ENCODE data around the gene CREBZF.
"Not testable (repeated sequence)": the region's sequence is repeated elsewhere in the genome, so short reads cannot be mapped to it uniquely, and the experiment has no call there.

CREBZF gene

GRCh38 chr11:85670949-85671663 lies 6.2 kb upstream of the CREBZF start:
- not testable (repeated sequence) for DNase-seq (ENCODE audit: low read depth, low spot score)

GRCh38 chr11:85668157-85668556 lies 3.2 kb upstream of the CREBZF start:
- DNase-seq (ENCODE audit: low read depth, low spot score) = no peak

- no peak for DNase-seq (ENCODE audit: low read depth, low spot score)
Observed at GRCh38 chr11:85666687-85667086, 1.8 kb upstream of the CREBZF start.

- DNase-seq (ENCODE audit: low read depth, low spot score) = no peak
Observed at GRCh38 chr11:85665733-85666132, 804 bp upstream of the CREBZF start.

- no peak for DNase-seq (ENCODE audit: low read depth, low spot score)
Observed at GRCh38 chr11:85663753-85664614, 945 bp downstream of the CREBZF start.

GRCh38 chr11:85663080-85663752 lies 1.7 kb downstream of the CREBZF start:
- no peak for DNase-seq (ENCODE audit: low read depth, low spot score)

GRCh38 chr11:85661972-85662664 lies 2.8 kb downstream of the CREBZF start:
- no peak for DNase-seq (ENCODE audit: low read depth, low spot score)

- no peak for DNase-seq (ENCODE audit: low read depth, low spot score)
Observed at GRCh38 chr11:85658180-85658579, 6.7 kb downstream of the CREBZF start.

GRCh38 chr11:85656777-85657176 lies 8.2 kb downstream of the CREBZF start:
- DNase-seq (ENCODE audit: low read depth, low spot score) = no peak

- not testable (repeated sequence) for DNase-seq (ENCODE audit: low read depth, low spot score)
Observed at GRCh38 chr11:85654343-85654742, 10.6 kb downstream of the CREBZF start.

GRCh38 chr11:85652786-85653447 lies 12.0 kb downstream of the CREBZF start:
- DNase-seq (ENCODE audit: low read depth, low spot score) = no peak

- no peak for DNase-seq (ENCODE audit: low read depth, low spot score)
Observed at GRCh38 chr11:85651118-85651517, 13.8 kb downstream of the CREBZF start.

- peak; percentile 50 for DNase-seq (ENCODE audit: low read depth, low spot score)
Observed at GRCh38 chr11:85647604-85648299, 17.2 kb downstream of the CREBZF start, which contains the start of gene TMEM126A. Gene TMEM126A, plus strand, starts transcription at chr11:85647967. Its CDS starts 2,289 bp downstream, at chr11:85650256.

GRCh38 chr11:85647078-85647477 lies 17.9 kb downstream of the CREBZF start:
- no peak for DNase-seq (ENCODE audit: low read depth, low spot score)

GRCh38 chr11:85643191-85643614 lies 21.7 kb downstream of the CREBZF start:
- DNase-seq (ENCODE audit: low read depth, low spot score) = no peak

- no peak for DNase-seq (ENCODE audit: low read depth, low spot score)
Observed at GRCh38 chr11:85634747-85635146, 30.2 kb downstream of the CREBZF start.

GRCh38 chr11:85628771-85629341 lies 36.1 kb downstream of the CREBZF start:
- no peak for DNase-seq (ENCODE audit: low read depth, low spot score)

GRCh38 chr11:85627998-85628770 lies 36.7 kb downstream of the CREBZF start, which contains the start of gene TMEM126B:
Gene TMEM126B, plus strand, starts transcription at chr11:85628593. Its CDS starts 15 bp downstream, at chr11:85628608.
- peak; percentile 92 for DNase-seq (ENCODE audit: low read depth, low spot score)
